Natural killer cell treated with Interleukin-12 subunit alpha and Interleukin-12 subunit beta and Interleukin-15 and Interleukin-18, amount 100 ng/mL, for 72 hours (primary cell): ENCODE results near the gene PRKCI. TPM values are rescaled to one million over a fixed set of nuclear protein-coding genes. Genes with fewer than 3 reads are reported as not detected.
A peak's percentile ranks its signal among the peaks of the same experiment; 100 is the strongest.
"Not testable (repeated sequence)": the region's sequence is repeated elsewhere in the genome, so short reads cannot be mapped to it uniquely, and the experiment has no call there.

ENCODE experiments used
- ATAC-seq, 2 donors: fragments of 150-1000 bp; cut with Tn5 transposase in 1 of 2; sonication (Bioruptor Pico), chemical (Tn5 transposase) in 1 of 2; 2 replicates each; pipeline ENCODE4 v1.10.0; 2021
- DNase-seq: peaks from one replicate; pipeline ENCODE4 v3.0.0; 2022; ENCODE audit warnings: low spot score
- H3K27ac Mint-ChIP-seq, 2 donors: 1 replicate in 1 of 2; 2 replicates in 1 of 2; pipeline ENCODE4 v1.8.0; 2022; ENCODE audit warnings: mixed read lengths in 2 of 2, mild to moderate bottlenecking in 1 of 2, moderate library complexity in 1 of 2
- H3K27me3 Mint-ChIP-seq, 2 donors: 1 replicate in 1 of 2; 2 replicates in 1 of 2; pipeline ENCODE4 v1.8.0; 2022; ENCODE audit warnings: mixed read lengths in 2 of 2
- H3K36me3 Mint-ChIP-seq: one replicate; pipeline ENCODE4 v1.8.0; 2022; ENCODE audit warnings: mixed read lengths
- H3K4me1 Mint-ChIP-seq, 2 donors: 1 replicate in 1 of 2; 2 replicates in 1 of 2; pipeline ENCODE4 v1.8.0; 2022; ENCODE audit warnings: low read depth in 2 of 2, mixed read lengths in 2 of 2, mild to moderate bottlenecking in 1 of 2
- H3K4me3 Mint-ChIP-seq: one replicate; pipeline ENCODE4 v1.8.0; 2022; ENCODE audit warnings: mixed read lengths
- H3K9me3 Mint-ChIP-seq: 2 replicates; pipeline ENCODE4 v1.8.0; 2022; ENCODE audit warnings: mixed read lengths
- total RNA-seq, 2 donors: library from RNA; stranded (reverse); gene quantifications; one replicate each; pipeline ENCODE4 v1.2.3, GENCODE V29; 2022

Gene PRKCI
- total RNA-seq, 2 donors from 2014 or later: 12.4 to 26.3 TPM

- H3K9me3 Mint-ChIP-seq: no peaks in the 10 kb centered on the region
- H3K27me3 Mint-ChIP-seq: no peaks in the 10 kb centered on the region
These were observed 18.4 kb downstream of the PRKCI start for GRCh38 chr3:170240671-170241070.

GRCh38 chr3:170244576-170244975, 22.4 kb downstream of the PRKCI start:
- Mint-ChIP-seq H3K27me3 (no peaks in the 10 kb centered on the region), H3K4me1 (peaks cover 0 to 3% of the 10 kb centered on the region in 2 donors), H3K4me3 (no peak overlapping the region), H3K36me3 (no peaks in the 10 kb centered on the region), H3K27ac (no peak overlapping the region), H3K9me3 (no peaks in the 10 kb centered on the region)
- DNase-seq (no peak), ATAC-seq (no peak)

More at GRCh38 chr3:170240671-170241070, 18.4 kb downstream of the PRKCI start:
- no peak overlapping the region for H3K4me3 Mint-ChIP-seq
- peaks cover 0 to 3% of the 10 kb centered on the region in 2 donors for H3K4me1 Mint-ChIP-seq
- peaks cover 7% of the 10 kb centered on the region for H3K36me3 Mint-ChIP-seq
- no peak for ATAC-seq
- DNase-seq: no peak
- H3K27ac Mint-ChIP-seq: no peak overlapping the region

GRCh38 chr3:170247875-170248274, 25.7 kb downstream of the PRKCI start:
- no peak for ATAC-seq
- DNase-seq: no peak
- Mint-ChIP-seq H3K36me3 (no peaks in the 10 kb centered on the region), H3K27ac (no peak overlapping the region), H3K4me1 (no peaks in the 10 kb centered on the region), H3K4me3 (no peak overlapping the region), H3K27me3 (no peaks in the 10 kb centered on the region), H3K9me3 (no peaks in the 10 kb centered on the region)

GRCh38 chr3:170256597-170256996, 34.4 kb downstream of the PRKCI start:
- Mint-ChIP-seq H3K36me3 (peaks cover 16% of the 10 kb centered on the region), H3K27ac (no peak overlapping the region), H3K4me3 (no peak overlapping the region), H3K27me3 (no peaks in the 10 kb centered on the region), H3K4me1 (peaks cover 0 to 12% of the 10 kb centered on the region in 2 donors), H3K9me3 (no peaks in the 10 kb centered on the region)
- ATAC-seq: no peak
- DNase-seq: no peak

DNA sequence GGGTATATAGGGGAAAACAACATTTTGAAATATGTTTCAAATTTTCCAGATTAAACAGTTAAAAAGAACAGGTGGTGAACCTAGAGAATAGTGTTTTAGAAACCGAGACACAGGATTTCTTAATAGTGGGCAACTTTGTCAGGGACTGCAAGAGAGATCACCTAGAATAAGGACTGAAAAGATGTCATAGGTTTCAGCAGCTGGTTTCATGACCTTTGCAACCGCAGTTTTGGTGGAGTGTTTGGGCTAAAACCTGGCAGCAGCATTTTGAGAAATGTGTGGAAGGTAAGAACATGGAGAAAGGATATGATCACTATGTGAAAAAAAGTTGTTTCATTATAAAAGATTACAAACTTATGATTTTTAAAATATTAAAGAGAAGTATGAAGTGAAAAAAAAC, 34.9 kb downstream of the PRKCI start:
- no peak for ATAC-seq
- H3K27ac Mint-ChIP-seq: no peak overlapping the region
- H3K36me3 Mint-ChIP-seq: peaks cover 16% of the 10 kb centered on the region
- no peaks in the 10 kb centered on the region for H3K27me3 Mint-ChIP-seq
- peaks cover 0 to 12% of the 10 kb centered on the region in 2 donors for H3K4me1 Mint-ChIP-seq
- no peaks in the 10 kb centered on the region for H3K9me3 Mint-ChIP-seq
- H3K4me3 Mint-ChIP-seq: no peak overlapping the region
- DNase-seq: no peak

GRCh38 chr3:170258105-170258487, 35.9 kb downstream of the PRKCI start:
- peak overlapping the region in 1 of 2 donors; percentile 51 for H3K27ac Mint-ChIP-seq
- DNase-seq (no peak), ATAC-seq (no peak)
- H3K4me3 Mint-ChIP-seq: peak overlapping the region; percentile 13
- peaks cover 0 to 12% of the 10 kb centered on the region in 2 donors for H3K4me1 Mint-ChIP-seq
- peaks cover 16% of the 10 kb centered on the region for H3K36me3 Mint-ChIP-seq
- no peaks in the 10 kb centered on the region for H3K9me3 Mint-ChIP-seq
- no peaks in the 10 kb centered on the region for H3K27me3 Mint-ChIP-seq

DNA sequence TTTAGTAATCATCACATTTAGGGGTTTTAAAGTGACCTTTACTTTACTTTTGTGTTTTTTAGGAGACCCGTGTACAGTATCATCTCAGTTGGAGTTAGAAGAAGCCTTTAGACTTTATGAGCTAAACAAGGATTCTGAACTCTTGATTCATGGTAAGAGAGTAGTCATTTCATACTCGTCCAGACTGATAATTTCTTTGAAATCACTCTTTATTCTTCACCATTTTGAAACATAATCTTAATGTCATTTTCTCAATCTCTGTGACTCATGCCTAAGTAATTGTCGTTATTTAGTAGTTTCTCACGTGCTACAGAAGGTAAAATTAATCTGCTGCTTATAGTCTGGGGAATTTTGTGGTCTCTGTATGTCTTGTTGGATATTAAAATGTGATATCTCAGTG, 37.7 kb downstream of the PRKCI start:
- Mint-ChIP-seq H3K27ac (no peak overlapping the region), H3K4me3 (no peak overlapping the region), H3K36me3 (peaks cover 16% of the 10 kb centered on the region), H3K4me1 (peaks cover 0 to 12% of the 10 kb centered on the region in 2 donors), H3K9me3 (no peaks in the 10 kb centered on the region), H3K27me3 (no peaks in the 10 kb centered on the region)
- no peak for ATAC-seq
- DNase-seq: no peak

- Mint-ChIP-seq H3K27ac (no peak overlapping the region), H3K36me3 (peaks cover 6% of the 10 kb centered on the region), H3K9me3 (no peaks in the 10 kb centered on the region), H3K4me3 (no peak overlapping the region), H3K27me3 (no peaks in the 10 kb centered on the region), H3K4me1 (no peaks in the 10 kb centered on the region)
- ATAC-seq: no peak
- no peak for DNase-seq
These were observed 45.6 kb downstream of the PRKCI start for GRCh38 chr3:170267793-170268192.

DNA sequence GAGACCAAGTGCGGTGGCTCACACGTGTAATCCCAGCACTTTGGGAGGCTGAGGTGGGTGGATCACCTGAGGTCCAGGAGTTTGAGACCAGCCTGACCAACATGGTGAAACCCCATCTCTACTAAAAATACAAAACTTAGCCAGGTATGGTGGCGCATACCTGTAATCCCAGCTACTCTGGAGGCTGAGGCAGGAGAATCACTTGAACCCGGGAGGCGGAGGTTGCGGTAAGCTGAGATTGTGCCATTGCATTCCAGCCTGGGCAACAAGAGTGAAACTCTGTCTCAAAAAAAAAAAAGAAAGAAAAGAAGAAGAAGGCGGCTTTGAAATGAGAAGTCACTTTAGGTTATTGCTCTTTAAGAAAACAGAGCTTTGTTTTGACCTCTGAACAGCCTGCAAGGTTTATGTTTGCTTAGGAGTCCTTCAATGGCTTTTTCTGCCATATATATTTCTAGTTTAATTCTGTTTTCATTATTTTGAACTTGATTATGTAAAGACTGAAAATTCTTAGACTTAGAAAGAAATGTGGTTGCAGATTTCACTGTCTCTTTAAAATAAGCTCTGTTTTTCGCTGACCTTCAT, 47.5 kb downstream of the PRKCI start:
- not testable (repeated sequence) for H3K9me3 Mint-ChIP-seq, ATAC-seq, H3K27ac Mint-ChIP-seq, DNase-seq, H3K4me1 Mint-ChIP-seq, H3K4me3 Mint-ChIP-seq, H3K36me3 Mint-ChIP-seq, H3K27me3 Mint-ChIP-seq

DNA sequence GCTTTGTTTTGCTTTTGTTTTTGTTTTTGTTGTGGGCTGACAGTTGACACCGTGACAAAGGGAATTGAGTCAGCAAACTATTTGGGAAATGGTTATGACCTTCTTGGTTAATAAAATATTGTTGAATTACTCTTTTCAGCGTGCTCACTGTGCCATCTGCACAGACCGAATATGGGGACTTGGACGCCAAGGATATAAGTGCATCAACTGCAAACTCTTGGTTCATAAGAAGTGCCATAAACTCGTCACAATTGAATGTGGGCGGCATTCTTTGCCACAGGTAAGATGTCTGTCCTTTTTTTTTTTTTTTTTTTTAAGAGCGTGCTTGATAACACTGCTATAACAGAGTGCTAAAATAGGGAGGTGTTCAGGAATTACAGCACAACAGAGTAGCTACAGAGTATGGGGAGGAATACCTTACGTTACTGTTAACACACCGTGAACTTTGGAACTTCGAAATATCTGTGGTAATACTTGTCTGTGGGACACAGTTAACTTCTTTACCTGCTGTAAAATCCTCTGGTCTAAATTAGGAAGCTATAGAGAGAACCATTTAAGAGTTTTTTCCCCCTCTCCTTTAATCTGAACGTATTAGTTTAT, 48.2 kb downstream of the PRKCI start:
- Mint-ChIP-seq H3K27ac (no peak overlapping the region), H3K4me1 (no peaks in the 10 kb centered on the region), H3K4me3 (no peak overlapping the region), H3K36me3 (peaks cover 6% of the 10 kb centered on the region), H3K27me3 (no peaks in the 10 kb centered on the region), H3K9me3 (no peaks in the 10 kb centered on the region)
- DNase-seq (no peak), ATAC-seq (no peak)

DNA sequence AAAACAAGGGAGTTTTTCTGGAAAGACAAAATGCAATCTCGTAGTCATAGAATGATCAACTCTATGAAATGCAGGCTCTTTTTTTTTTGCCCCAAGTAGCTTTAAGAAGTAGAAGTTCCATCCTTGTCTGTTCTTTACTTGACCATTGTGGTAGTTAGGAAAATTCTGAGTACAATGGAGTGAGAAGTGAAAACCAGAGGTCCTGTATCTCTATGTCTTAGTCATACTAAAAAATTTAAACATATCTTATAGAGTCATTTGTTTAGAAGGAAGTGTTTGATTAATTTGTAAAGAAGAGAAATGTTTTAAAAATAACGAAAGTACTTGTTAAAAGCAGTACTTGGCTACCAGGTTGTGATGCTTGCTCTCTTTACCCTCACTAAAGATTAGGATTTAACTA, 52.4 kb downstream of the PRKCI start:
- H3K4me1 Mint-ChIP-seq: peaks cover 17 to 18% of the 10 kb centered on the region in 2 donors
- no peak for DNase-seq
- H3K36me3 Mint-ChIP-seq: peaks cover 6% of the 10 kb centered on the region
- no peak overlapping the region for H3K27ac Mint-ChIP-seq
- no peaks in the 10 kb centered on the region for H3K9me3 Mint-ChIP-seq
- H3K27me3 Mint-ChIP-seq: no peaks in the 10 kb centered on the region
- no peak overlapping the region for H3K4me3 Mint-ChIP-seq
- no peak for ATAC-seq

- Mint-ChIP-seq H3K4me3 (no peak overlapping the region), H3K9me3 (no peaks in the 10 kb centered on the region), H3K36me3 (peaks cover 6% of the 10 kb centered on the region), H3K4me1 (peaks cover 17 to 18% of the 10 kb centered on the region in 2 donors), H3K27me3 (no peaks in the 10 kb centered on the region), H3K27ac (no peak overlapping the region)
- DNase-seq: no peak
- ATAC-seq: no peak
These were observed 53.6 kb downstream of the PRKCI start for GRCh38 chr3:170275832-170276231.

DNA sequence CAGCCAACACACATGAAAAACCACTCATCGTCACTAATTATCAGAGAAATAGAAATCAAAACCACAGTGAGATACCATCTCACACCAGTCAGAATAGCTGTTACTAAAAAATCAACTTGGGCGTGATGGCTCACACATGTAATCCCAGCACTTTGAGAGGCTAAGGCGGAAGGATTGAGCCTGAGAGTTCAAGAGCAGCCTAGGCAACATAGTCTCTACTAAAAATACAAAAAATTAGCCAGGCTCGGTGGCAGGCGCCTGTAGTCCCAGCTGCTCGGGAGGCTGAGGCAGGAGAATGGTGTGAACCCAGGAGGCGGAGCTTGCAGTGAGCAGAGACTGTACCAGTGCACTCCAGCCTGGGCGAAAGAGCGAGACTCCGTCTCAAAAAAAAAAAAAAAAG, 55.1 kb downstream of the PRKCI start:
- peak overlapping the region; percentile 78 for H3K4me3 Mint-ChIP-seq
- peak overlapping the region; percentile 27 to 79 for H3K27ac Mint-ChIP-seq
- H3K9me3 Mint-ChIP-seq, H3K27me3 Mint-ChIP-seq, H3K36me3 Mint-ChIP-seq, DNase-seq: not testable (repeated sequence)
- H3K4me1 Mint-ChIP-seq: peaks cover 17 to 18% of the 10 kb centered on the region in 2 donors
- peak in 1 of 2 donors; percentile 66 for ATAC-seq

DNA sequence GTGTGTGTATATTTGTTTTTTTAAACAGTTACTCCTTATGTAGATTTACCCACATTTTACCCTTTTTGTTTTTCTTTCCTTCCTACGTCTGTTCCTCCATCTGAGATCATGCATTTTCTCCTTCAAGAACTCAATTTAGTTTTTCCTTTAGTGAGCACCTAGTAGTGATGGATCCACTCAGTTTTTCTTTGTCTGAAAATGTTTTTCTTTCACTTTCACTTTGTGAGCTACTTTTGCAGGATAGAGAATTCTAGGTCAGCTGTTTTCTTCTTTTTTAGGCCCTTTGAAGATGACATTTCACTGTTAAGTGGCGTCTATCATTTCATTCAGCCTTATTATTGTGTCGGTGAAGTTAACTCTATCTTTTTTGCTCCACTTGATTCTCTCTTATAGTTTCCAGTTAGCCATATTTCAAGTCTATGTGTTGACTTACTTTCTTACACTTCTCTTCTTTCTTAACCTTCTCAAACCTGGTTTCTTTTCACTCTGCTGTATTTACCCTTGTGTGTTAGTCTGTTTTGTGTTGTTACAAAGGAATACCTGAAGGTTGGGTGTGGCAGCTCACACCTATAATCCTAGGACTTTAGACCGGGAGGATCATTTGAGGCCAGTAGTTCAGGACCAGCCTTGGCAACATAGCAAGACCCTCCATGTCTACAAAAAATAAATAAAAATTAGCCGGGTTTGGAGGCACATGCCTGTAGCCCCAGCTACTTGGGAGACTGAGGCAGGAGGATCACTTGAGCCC, 55.8 kb downstream of the PRKCI start:
- peak in 1 of 2 donors; percentile 51 for ATAC-seq
- H3K9me3 Mint-ChIP-seq: no peaks in the 10 kb centered on the region
- H3K27ac Mint-ChIP-seq: peak overlapping the region; percentile 27 to 79
- no peak for DNase-seq
- H3K27me3 Mint-ChIP-seq: no peaks in the 10 kb centered on the region
- H3K4me1 Mint-ChIP-seq: peaks cover 17 to 18% of the 10 kb centered on the region in 2 donors
- peak overlapping the region; percentile 78 for H3K4me3 Mint-ChIP-seq
- H3K36me3 Mint-ChIP-seq: no peaks in the 10 kb centered on the region
